Neural progenitor cell (in vitro differentiated cells): ENCODE measurements around the gene ZNF135. TPM values are rescaled to one million over a fixed set of nuclear protein-coding genes. Genes with fewer than 3 reads are reported as not detected.

Experiments
- DNase-seq: peaks from one replicate; pipeline ENCODE4 v3.0.0-alpha.2; 2016; ENCODE audit warnings: low spot score
- H2AFZ ChIP-seq: fragments of 200-600 bp; sonication (generic); replicated peaks from 2 replicates; pipeline ENCODE4 v1.6.1; 2016; ENCODE audit warnings: antibody characterized with exemption
- H3F3A ChIP-seq: fragments of 200-600 bp; sonication (generic); 2 replicates; pipeline ENCODE4 v1.6.1; 2016; ENCODE audit warnings: antibody characterized with exemption, low read depth
- H3K27ac ChIP-seq: fragments of 200-600 bp; sonication (generic); 2 replicates; pipeline ENCODE4 v1.5.1; 2016; ENCODE audit warnings: mild to moderate bottlenecking
- H3K27me3 ChIP-seq: fragments of 200-600 bp; sonication (generic); 2 replicates; pipeline ENCODE4 v1.6.1; 2016; ENCODE audit warnings: mild to moderate bottlenecking, moderate library complexity
- H3K36me3 ChIP-seq: fragments of 200-600 bp; sonication (generic); 2 replicates; pipeline ENCODE4 v1.5.1; 2016
- H3K4me1 ChIP-seq: fragments of 200-600 bp; sonication (generic); 2 replicates; pipeline ENCODE4 v1.6.1; 2016; ENCODE audit warnings: mixed run types
- H3K4me2 ChIP-seq: fragments of 200-600 bp; sonication (generic); 2 replicates; pipeline ENCODE4 v1.6.1; 2016
- H3K4me3 ChIP-seq: fragments of 200-600 bp; sonication (generic); 2 replicates; pipeline ENCODE4 v1.5.1; 2016
- H3K79me2 ChIP-seq: fragments of 200-600 bp; sonication (generic); 2 replicates; pipeline ENCODE4 v1.6.1; 2016; ENCODE audit warnings: low read depth
- H3K9ac ChIP-seq: fragments of 200-600 bp; sonication (generic); 2 replicates; pipeline ENCODE4 v1.6.1; 2016
- H3K9me3 ChIP-seq: fragments of 200-600 bp; sonication (generic); 2 replicates; pipeline ENCODE4 v1.5.1; 2016; ENCODE audit warnings: low read depth
- H4K20me1 ChIP-seq: fragments of 200-600 bp; sonication (generic); 2 replicates; pipeline ENCODE4 v1.6.1; 2016; ENCODE audit warnings: low read depth
- H3K27ac Mint-ChIP-seq: 3 replicates; pipeline ENCODE4 v1.8.0; 2021; ENCODE audit warnings: mixed read lengths
- H3K27me3 Mint-ChIP-seq: 2 replicates; pipeline ENCODE4 v1.8.0; 2022; ENCODE audit warnings: low read depth, mild to moderate bottlenecking, inconsistent platforms, moderate library complexity, mixed read lengths; ENCODE audit not compliant: insufficient read depth
- H3K36me3 Mint-ChIP-seq: 3 replicates; pipeline ENCODE4 v1.8.0; 2021; ENCODE audit warnings: mixed read lengths
- H3K4me1 Mint-ChIP-seq: 3 replicates; pipeline ENCODE4 v1.8.0; 2021; ENCODE audit warnings: mixed read lengths
- H3K4me3 Mint-ChIP-seq: 3 replicates; pipeline ENCODE4 v1.8.0; 2021; ENCODE audit warnings: mild to moderate bottlenecking, moderate library complexity, mixed read lengths
- H3K9me3 Mint-ChIP-seq: 3 replicates; pipeline ENCODE4 v1.8.0; 2020; ENCODE audit warnings: mixed read lengths
- CTCF ChIP-seq: fragments of 200-600 bp; sonication (generic); IDR thresholded peaks from 2 replicates; pipeline ENCODE4 v1.5.1; 2017; ENCODE audit warnings: antibody characterized with exemption, mild to moderate bottlenecking
- EZH2 ChIP-seq: fragments of 200-600 bp; sonication (generic); IDR thresholded peaks from 2 replicates; pipeline ENCODE4 v1.6.1; 2017; ENCODE audit warnings: antibody characterized with exemption, mild to moderate bottlenecking, moderate library complexity
- EZH2phosphoT487 ChIP-seq: fragments of 200-600 bp; sonication (generic); IDR thresholded peaks from 2 replicates; pipeline ENCODE4 v1.6.1; 2017; ENCODE audit warnings: antibody characterized with exemption
- total RNA-seq: library from RNA; depleted of rRNA; stranded (reverse); fragments of >200 nt; gene quantifications from 2 replicates; pipeline ENCODE4 v1.2.3, GENCODE V29; 2015; ENCODE audit warnings: low replicate concordance

ZNF135 gene
- total RNA-seq, 1 donor from 2014 or later = 11.1 TPM

GRCh38 chr19:58010507-58010906 is 48.6 kb upstream of the ZNF135 start:
- no peak overlapping the region for H3K4me2 ChIP-seq
- no peak overlapping the region for H3K4me3 ChIP-seq
- no peak for DNase-seq
- TF ChIP-seq CTCF (no peak), EZH2phosphoT487 (no peak), EZH2 (no peak)
- no peak overlapping the region for H2AFZ ChIP-seq
- H3K27ac ChIP-seq = no peak overlapping the region
- H3K36me3 ChIP-seq = peaks cover 16% of the 10 kb centered on the region
- H3K27me3 ChIP-seq = no peaks in the 10 kb centered on the region
- Mint-ChIP-seq H3K27me3 (peaks cover 6% of the 10 kb centered on the region), H3K27ac (no peak overlapping the region), H3K4me1 (no peaks in the 10 kb centered on the region), H3K36me3 (peaks cover 49% of the 10 kb centered on the region), H3K4me3 (no peak overlapping the region), H3K9me3 (peaks cover 73% of the 10 kb centered on the region)
- no peaks in the 10 kb centered on the region for H3K4me1 ChIP-seq
- no peaks in the 10 kb centered on the region for H3F3A ChIP-seq
- no peaks in the 10 kb centered on the region for H4K20me1 ChIP-seq
- no peak overlapping the region for H3K9ac ChIP-seq
- no peaks in the 10 kb centered on the region for H3K79me2 ChIP-seq
- peaks cover 18% of the 10 kb centered on the region for H3K9me3 ChIP-seq

GRCh38 chr19:58014141-58014540 is 44.9 kb upstream of the ZNF135 start:
- H3K9me3 ChIP-seq = peaks cover 5% of the 10 kb centered on the region
- H3K9ac ChIP-seq = no peak overlapping the region
- H2AFZ ChIP-seq = no peak overlapping the region
- peaks cover 21% of the 10 kb centered on the region for H3K36me3 Mint-ChIP-seq
- peaks cover 64% of the 10 kb centered on the region for H3K9me3 Mint-ChIP-seq
- no peaks in the 10 kb centered on the region for H3K79me2 ChIP-seq
- H3K27ac Mint-ChIP-seq = no peak overlapping the region
- no peak for DNase-seq
- peaks cover 6% of the 10 kb centered on the region for H3K27me3 Mint-ChIP-seq
- no peaks in the 10 kb centered on the region for H3F3A ChIP-seq
- no peaks in the 10 kb centered on the region for H3K4me1 Mint-ChIP-seq
- H4K20me1 ChIP-seq = no peaks in the 10 kb centered on the region
- H3K27me3 ChIP-seq = no peaks in the 10 kb centered on the region
- no peaks in the 10 kb centered on the region for H3K4me1 ChIP-seq
- no peak overlapping the region for H3K4me2 ChIP-seq
- no peak overlapping the region for H3K27ac ChIP-seq
- TF ChIP-seq CTCF (no peak), EZH2 (no peak), EZH2phosphoT487 (no peak)
- H3K4me3 ChIP-seq = no peak overlapping the region
- no peaks in the 10 kb centered on the region for H3K36me3 ChIP-seq
- H3K4me3 Mint-ChIP-seq = no peak overlapping the region

- Mint-ChIP-seq H3K4me3 (no peak overlapping the region), H3K4me1 (no peaks in the 10 kb centered on the region), H3K36me3 (peaks cover 7% of the 10 kb centered on the region), H3K9me3 (peaks cover 64% of the 10 kb centered on the region), H3K27ac (no peak overlapping the region), H3K27me3 (peaks cover 5% of the 10 kb centered on the region)
- no peak overlapping the region for H3K4me3 ChIP-seq
- no peaks in the 10 kb centered on the region for H3K9me3 ChIP-seq
- no peaks in the 10 kb centered on the region for H3K27me3 ChIP-seq
- no peak for DNase-seq
- H3K9ac ChIP-seq = no peak overlapping the region
- no peaks in the 10 kb centered on the region for H4K20me1 ChIP-seq
- H3K27ac ChIP-seq = no peak overlapping the region
- no peaks in the 10 kb centered on the region for H3K79me2 ChIP-seq
- TF ChIP-seq EZH2phosphoT487 = no peak
- TF ChIP-seq CTCF = no peak
- no peak for TF ChIP-seq EZH2
- no peak overlapping the region for H2AFZ ChIP-seq
- no peaks in the 10 kb centered on the region for H3K4me1 ChIP-seq
- no peak overlapping the region for H3K4me2 ChIP-seq
- no peaks in the 10 kb centered on the region for H3K36me3 ChIP-seq
- no peaks in the 10 kb centered on the region for H3F3A ChIP-seq
Observed at GRCh38 chr19:58020129-58020528, 39.0 kb upstream of the ZNF135 start.
